ENCODE measurements around the gene ZNF512B. TPM values are rescaled to one million over a fixed set of nuclear protein-coding genes. Genes with fewer than 3 reads are reported as not detected.

Gene ZNF512B
- polyA plus RNA-seq, 2 of the 4 experiments (the other 2 are of a cell fraction): 2.1 to 16.8 TPM

- TF ChIP-seq ATOH8 (CRISPR knock-in tag; IDR thresholded peaks at IDR 0.05; ENCODE audit: low read depth): no peak
- TF ChIP-seq NFE2L2 (conservative IDR thresholded peaks at IDR 0.05; ENCODE audit: low read length): no peak
- TF ChIP-seq HDAC2 (IDR thresholded peaks at IDR 0.05): no peak
These were observed 31.2 kb upstream of the ZNF512B start (continued) for GRCh38 chr20:64000906-64001305.

GRCh38 chr20:63982937-63983336, 13.2 kb upstream of the ZNF512B start:
- Histone ChIP-seq H3K27ac (no peak overlapping the region), H3K4me1 (peaks cover 24% of the 10 kb centered on the region), H3K4me2 (peak overlapping the region; percentile 87; the same call in 1 of the 3 replicates), H3K4me3 (no peak overlapping the region), H3K9me3 (no peaks in the 10 kb centered on the region)
- ATAC-seq (no peak), FAIRE-seq (no peak), DNase-seq (ENCODE audit: low read depth in 1 of 2, low spot score in 1 of 2) (no peak)
- ChIA-PET CTCF (interaction anchor here (0.7 to 3.2 kb wide), 5 partner anchors 9 to 87 kb away, joined by 3 to 20 read pairs (median 6); no protein-coding TSS in a partner anchor), POLR2A (interaction anchor here (0.6 to 1.6 kb wide), 2 partner anchors 55 to 118 kb away, joined by 3 to 5 read pairs; partner anchors contain the start of gene TPD52L2)
- WGBS (ENCODE audit: missing lambda C conversion rate): 94% methylated on average over 14 of the region's 14 CpGs
- no peak for TF ChIP-seq MAX (IDR thresholded peaks at IDR 0.05)
- TF ChIP-seq USF2 (IDR thresholded peaks at IDR 0.05): no peak
- TF ChIP-seq SREBF2 (IDR thresholded peaks at IDR 0.05): no peak
- no peak for TF ChIP-seq POLR2AphosphoS2 (conservative IDR thresholded peaks at IDR 0.05; ENCODE audit: low read length)
- TF ChIP-seq HDAC2 (IDR thresholded peaks at IDR 0.05): no peak
- no peak for TF ChIP-seq NPAS2 (CRISPR knock-in tag; IDR thresholded peaks at IDR 0.05; ENCODE audit: borderline replicate concordance)
- TF ChIP-seq EP300 (IDR thresholded peaks at IDR 0.05): no peak
- TF ChIP-seq JUNB (IDR thresholded peaks at IDR 0.05): no peak
- TF ChIP-seq REST (IDR thresholded peaks at IDR 0.05): no peak
- no peak for TF ChIP-seq NFE2L2 (conservative IDR thresholded peaks at IDR 0.05; ENCODE audit: low read length)
- TF ChIP-seq HES2 (IDR thresholded peaks at IDR 0.05): no peak

- ATAC-seq (peak; percentile 84 to 87), FAIRE-seq (no peak), DNase-seq (ENCODE audit: low read depth in 1 of 2, low spot score in 1 of 2) (peak; percentile 92 to 97)
- Histone ChIP-seq H3K4me2 (peak within 1 kb of the TSS; percentile 87), H3K4me1 (peaks cover 34% of the 10 kb centered on the region), H3K9me3 (no peaks in the 10 kb centered on the region), H3K4me3 (peak within 1 kb of the TSS; percentile 93), H3K27ac (peak within 1 kb of the TSS; percentile 94 to 95)
- 3% methylated on average over 21 of the region's 75 CpGs for WGBS (ENCODE audit: missing lambda C conversion rate)
- CTCF ChIA-PET: interaction anchor here (0.5 to 3.3 kb wide), 45 partner anchors 8 to 529 kb away, joined by 3 to 27 read pairs (median 4); partner anchors contain the start of genes C20orf204, OPRL1, PTK6 and RGS19
- POLR2A ChIA-PET: interaction anchor here (0.5 to 1.6 kb wide), 32 partner anchors 9 to 461 kb away, joined by 3 to 17 read pairs (median 4); partner anchors contain the start of genes ABHD16B, ARFRP1, GMEB2 and OPRL1
- TF ChIP-seq JUN (IDR thresholded peaks at IDR 0.05) (peak; percentile 57 to 87; a peak in 4 of 5 replicates), HDAC2 (IDR thresholded peaks at IDR 0.05) (no peak), KDM5A (IDR thresholded peaks at IDR 0.05) (peak; percentile 72), SMC3 (IDR thresholded peaks at IDR 0.05) (peak; percentile 69), CHD4 (IDR thresholded peaks at IDR 0.05; ENCODE audit: borderline replicate concordance) (no peak), REST (IDR thresholded peaks at IDR 0.05) (peak; percentile 58; the same call in 1 of the 2 replicates), POLR2A (IDR thresholded peaks at IDR 0.05; ENCODE audit: low read length) (peak; percentile 68), ZSCAN20 (CRISPR knock-in tag; IDR thresholded peaks at IDR 0.05) (no peak), CEBPB (IDR thresholded peaks at IDR 0.05) (no peak), MYC (IDR thresholded peaks at IDR 0.05; ENCODE audit: borderline replicate concordance, low read length) (peak; percentile 98), RARB (CRISPR knock-in tag; IDR thresholded peaks at IDR 0.05) (no peak), TP53 (CRISPR knock-in tag; IDR thresholded peaks at IDR 0.05) (0 out of 2 replicates have a peak, but pooled peaks have one; percentile 18), USF2 (IDR thresholded peaks at IDR 0.05) (no peak)
These were observed 11.3 kb upstream of the ZNF512B start, which contains the start of gene PRPF6 for GRCh38 chr20:63980806-63981728. PRPF6 (plus strand) TSS chr20:63981132; CDS start chr20:63981246, 114 bp downstream.

Data from A549 (cell line).